Daoy (cell line): ENCODE measurements around the gene JADE2. TPM values are rescaled to one million over a fixed set of nuclear protein-coding genes. Genes with fewer than 3 reads are reported as not detected.
"Not testable (repeated sequence)": the region's sequence is repeated elsewhere in the genome, so short reads cannot be mapped to it uniquely, and the experiment has no call there.

Experiments used
- DNase-seq: peaks from one replicate; pipeline ENCODE4 v3.0.0-alpha.2; 2015; ENCODE audit warnings: low read depth
- total RNA-seq: library from RNA; depleted of rRNA; stranded (reverse); fragments of >200 nt; shearing (Covaris generic); gene quantifications from 2 replicates; pipeline ENCODE4 v1.2.3, GENCODE V29; 2014

JADE2 gene
- total RNA-seq, 1 experiment from 2014 or later, result 21.1 TPM

- peak; percentile 37 for DNase-seq
These were observed 65.7 kb downstream of the JADE2 start for GRCh38 chr5:134590992-134591659.

- DNase-seq, result no peak
These were observed 66.8 kb downstream of the JADE2 start for GRCh38 chr5:134592141-134592746.

GRCh38 chr5:134594336-134594735 lies 68.9 kb downstream of the JADE2 start:
- DNase-seq, result no peak

- no peak for DNase-seq
These were observed 69.5 kb downstream of the JADE2 start for GRCh38 chr5:134594797-134595457.

GRCh38 chr5:134595458-134595838 lies 70.0 kb downstream of the JADE2 start:
- no peak for DNase-seq

GRCh38 chr5:134599820-134600219 lies 74.3 kb downstream of the JADE2 start:
- DNase-seq, result not testable (repeated sequence)

GRCh38 chr5:134600600-134600999 lies 75.1 kb downstream of the JADE2 start:
- DNase-seq, result no peak

- no peak for DNase-seq
These were observed 77.6 kb downstream of the JADE2 start for GRCh38 chr5:134603059-134603458.

- no peak for DNase-seq
These were observed 79.4 kb downstream of the JADE2 start for GRCh38 chr5:134604908-134605307.

GRCh38 chr5:134606726-134607125 lies 81.3 kb downstream of the JADE2 start:
- DNase-seq, result no peak

- DNase-seq, result no peak
These were observed 83.1 kb downstream of the JADE2 start for GRCh38 chr5:134608555-134608954.

GRCh38 chr5:134609232-134609851 lies 83.9 kb downstream of the JADE2 start:
- DNase-seq, result no peak

- no peak for DNase-seq
These were observed 85.3 kb downstream of the JADE2 start for GRCh38 chr5:134610725-134611124.

GRCh38 chr5:134611515-134611914 lies 86.0 kb downstream of the JADE2 start:
- DNase-seq, result no peak

GRCh38 chr5:134614450-134615085 lies 89.1 kb downstream of the JADE2 start:
- no peak for DNase-seq

- DNase-seq, result no peak
These were observed 95.2 kb downstream of the JADE2 start for GRCh38 chr5:134620634-134621033.

- no peak for DNase-seq
These were observed 100.1 kb downstream of the JADE2 start for GRCh38 chr5:134625559-134625958.

GRCh38 chr5:134626369-134627014 lies 101.0 kb downstream of the JADE2 start:
- no peak for DNase-seq
